ENCODE results near the gene RIPOR2.
"Not testable (repeated sequence)": the region's sequence is repeated elsewhere in the genome, so short reads cannot be mapped to it uniquely, and the experiment has no call there.

RIPOR2 gene

GRCh38 chr6:24757611-24758010, 178.1 kb downstream of the RIPOR2 start:
- DNase-seq = no peak

GRCh38 chr6:24755279-24755678, 180.5 kb downstream of the RIPOR2 start:
- no peak for DNase-seq

- not testable (repeated sequence) for DNase-seq
These were observed 181.4 kb downstream of the RIPOR2 start for GRCh38 chr6:24754378-24754777.

Data from activated CD4-positive, alpha-beta T cell treated with anti-CD3 and anti-CD28 coated beads, Interleukin-2, amount 50 U/mL, for 4 hours (primary cell).